Nephron (organoid): ENCODE results near the gene SLC22A17.
A peak's percentile ranks its signal among the peaks of the same experiment; 100 is the strongest.

Source experiments
- H3K27ac Mint-ChIP-seq, 3 experiments: 2 replicates each; pipeline ENCODE4 v1.8.0; 2020; ENCODE audit warnings: mixed read lengths in 3 of 3, mild to moderate bottlenecking in 2 of 3, moderate library complexity in 1 of 3
- H3K27me3 Mint-ChIP-seq: 2 replicates; pipeline ENCODE4 v1.8.0; 2021; ENCODE audit warnings: low read depth, mild to moderate bottlenecking, moderate library complexity, mixed read lengths
- H3K36me3 Mint-ChIP-seq: 2 replicates; pipeline ENCODE4 v1.8.0; 2020; ENCODE audit warnings: low read depth, mixed read lengths
- H3K4me1 Mint-ChIP-seq: 2 replicates; pipeline ENCODE4 v1.8.0; 2020; ENCODE audit warnings: mixed read lengths
- H3K4me3 Mint-ChIP-seq, 3 experiments: 2 replicates each; pipeline ENCODE4 v1.8.0; 2020; ENCODE audit warnings: mild to moderate bottlenecking in 3 of 3, mixed read lengths in 3 of 3, moderate library complexity in 2 of 3
- H3K9me3 Mint-ChIP-seq: 2 replicates; pipeline ENCODE4 v1.8.0; 2020; ENCODE audit warnings: mixed read lengths
- CTCF ChIP-seq, 3 experiments: fragments of 200-600 bp; sonication (generic); IDR thresholded peaks; one replicate each; pipeline ENCODE4 v1.5.0; 2021; ENCODE audit warnings: antibody characterized with exemption in 3 of 3; ENCODE audit not compliant: unreplicated experiment in 3 of 3

Gene SLC22A17

GRCh38 chr14:23351681-23352505 is 794 bp downstream of the SLC22A17 start:
- H3K9me3 Mint-ChIP-seq: no peaks in the 10 kb centered on the region
- H3K36me3 Mint-ChIP-seq: peaks cover 17% of the 10 kb centered on the region
- TF ChIP-seq CTCF (IDR thresholded peaks at IDR 0.05; ENCODE audit: unreplicated experiment in 3 of 3): no peak
- H3K4me1 Mint-ChIP-seq: peaks cover 30% of the 10 kb centered on the region
- H3K27me3 Mint-ChIP-seq: peaks cover 8% of the 10 kb centered on the region
- H3K27ac Mint-ChIP-seq: no peak overlapping the region
- peak overlapping the region; percentile 79 to 89 (median 88) for H3K4me3 Mint-ChIP-seq

GRCh38 chr14:23349156-23349845 is 3.4 kb downstream of the SLC22A17 start:
- no peaks in the 10 kb centered on the region for H3K9me3 Mint-ChIP-seq
- H3K27ac Mint-ChIP-seq: no peak overlapping the region
- H3K4me1 Mint-ChIP-seq: peaks cover 32% of the 10 kb centered on the region
- H3K36me3 Mint-ChIP-seq: peaks cover 9% of the 10 kb centered on the region
- peaks cover 8% of the 10 kb centered on the region for H3K27me3 Mint-ChIP-seq
- peak overlapping the region; percentile 26 to 83 (median 57) for H3K4me3 Mint-ChIP-seq
- TF ChIP-seq CTCF (IDR thresholded peaks at IDR 0.05; ENCODE audit: unreplicated experiment in 3 of 3): no peak

- no peak overlapping the region for H3K4me3 Mint-ChIP-seq
- peaks cover 9% of the 10 kb centered on the region for H3K36me3 Mint-ChIP-seq
- no peak for TF ChIP-seq CTCF (IDR thresholded peaks at IDR 0.05; ENCODE audit: unreplicated experiment in 3 of 3)
- H3K4me1 Mint-ChIP-seq: peaks cover 22% of the 10 kb centered on the region
- peaks cover 8% of the 10 kb centered on the region for H3K27me3 Mint-ChIP-seq
- H3K9me3 Mint-ChIP-seq: no peaks in the 10 kb centered on the region
- no peak overlapping the region for H3K27ac Mint-ChIP-seq
Observed at GRCh38 chr14:23348297-23348655, 4.4 kb downstream of the SLC22A17 start.

GRCh38 chr14:23347406-23348296 is 5.0 kb downstream of the SLC22A17 start:
- Mint-ChIP-seq H3K27me3 (peaks cover 8% of the 10 kb centered on the region), H3K4me1 (peaks cover 16% of the 10 kb centered on the region), H3K4me3 (no peak overlapping the region), H3K27ac (no peak overlapping the region), H3K9me3 (no peaks in the 10 kb centered on the region), H3K36me3 (peaks cover 9% of the 10 kb centered on the region)
- TF ChIP-seq CTCF (IDR thresholded peaks at IDR 0.05; ENCODE audit: unreplicated experiment in 3 of 3): no peak

GRCh38 chr14:23346693-23347405 is 5.8 kb downstream of the SLC22A17 start:
- TF ChIP-seq CTCF (IDR thresholded peaks at IDR 0.05; ENCODE audit: unreplicated experiment in 3 of 3): no peak
- no peak overlapping the region for H3K27ac Mint-ChIP-seq
- no peak overlapping the region for H3K4me3 Mint-ChIP-seq
- H3K27me3 Mint-ChIP-seq: peaks cover 13% of the 10 kb centered on the region
- H3K9me3 Mint-ChIP-seq: no peaks in the 10 kb centered on the region
- peaks cover 9% of the 10 kb centered on the region for H3K36me3 Mint-ChIP-seq
- H3K4me1 Mint-ChIP-seq: peaks cover 16% of the 10 kb centered on the region
